Fibroblast of upper back skin (primary cell): ENCODE results near the gene CASR.
"Not testable (repeated sequence)": the region's sequence is repeated elsewhere in the genome, so short reads cannot be mapped to it uniquely, and the experiment has no call there.

Experiments used
- DNase-seq: peaks from one replicate; pipeline ENCODE4 v3.0.0-alpha.2; 2013

Gene CASR, protein sequence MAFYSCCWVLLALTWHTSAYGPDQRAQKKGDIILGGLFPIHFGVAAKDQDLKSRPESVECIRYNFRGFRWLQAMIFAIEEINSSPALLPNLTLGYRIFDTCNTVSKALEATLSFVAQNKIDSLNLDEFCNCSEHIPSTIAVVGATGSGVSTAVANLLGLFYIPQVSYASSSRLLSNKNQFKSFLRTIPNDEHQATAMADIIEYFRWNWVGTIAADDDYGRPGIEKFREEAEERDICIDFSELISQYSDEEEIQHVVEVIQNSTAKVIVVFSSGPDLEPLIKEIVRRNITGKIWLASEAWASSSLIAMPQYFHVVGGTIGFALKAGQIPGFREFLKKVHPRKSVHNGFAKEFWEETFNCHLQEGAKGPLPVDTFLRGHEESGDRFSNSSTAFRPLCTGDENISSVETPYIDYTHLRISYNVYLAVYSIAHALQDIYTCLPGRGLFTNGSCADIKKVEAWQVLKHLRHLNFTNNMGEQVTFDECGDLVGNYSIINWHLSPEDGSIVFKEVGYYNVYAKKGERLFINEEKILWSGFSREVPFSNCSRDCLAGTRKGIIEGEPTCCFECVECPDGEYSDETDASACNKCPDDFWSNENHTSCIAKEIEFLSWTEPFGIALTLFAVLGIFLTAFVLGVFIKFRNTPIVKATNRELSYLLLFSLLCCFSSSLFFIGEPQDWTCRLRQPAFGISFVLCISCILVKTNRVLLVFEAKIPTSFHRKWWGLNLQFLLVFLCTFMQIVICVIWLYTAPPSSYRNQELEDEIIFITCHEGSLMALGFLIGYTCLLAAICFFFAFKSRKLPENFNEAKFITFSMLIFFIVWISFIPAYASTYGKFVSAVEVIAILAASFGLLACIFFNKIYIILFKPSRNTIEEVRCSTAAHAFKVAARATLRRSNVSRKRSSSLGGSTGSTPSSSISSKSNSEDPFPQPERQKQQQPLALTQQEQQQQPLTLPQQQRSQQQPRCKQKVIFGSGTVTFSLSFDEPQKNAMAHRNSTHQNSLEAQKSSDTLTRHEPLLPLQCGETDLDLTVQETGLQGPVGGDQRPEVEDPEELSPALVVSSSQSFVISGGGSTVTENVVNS

DNA sequence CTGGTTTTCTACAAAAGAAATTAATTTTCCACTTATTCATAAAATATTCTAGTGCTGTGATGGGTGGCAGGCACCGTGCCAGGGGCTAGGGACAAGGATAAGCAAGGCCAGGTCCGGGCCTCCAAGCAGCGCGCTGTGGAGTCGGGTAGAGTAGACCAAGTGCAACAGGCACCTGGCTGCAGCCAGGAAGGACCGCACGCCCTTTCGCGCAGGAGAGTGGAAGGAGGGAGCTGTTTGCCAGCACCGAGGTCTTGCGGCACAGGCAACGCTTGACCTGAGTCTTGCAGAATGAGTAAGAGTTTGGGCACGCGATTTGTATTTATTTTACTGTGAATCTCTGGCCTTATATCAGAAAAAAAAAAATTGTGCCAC is at the start of gene CASR:
Gene CASR, plus strand, starts transcription at position 148 of the 372 bp plus-strand sequence. CDS start 70,522 bp downstream, outside the sequence.
- DNase-seq = no peak

DNA sequence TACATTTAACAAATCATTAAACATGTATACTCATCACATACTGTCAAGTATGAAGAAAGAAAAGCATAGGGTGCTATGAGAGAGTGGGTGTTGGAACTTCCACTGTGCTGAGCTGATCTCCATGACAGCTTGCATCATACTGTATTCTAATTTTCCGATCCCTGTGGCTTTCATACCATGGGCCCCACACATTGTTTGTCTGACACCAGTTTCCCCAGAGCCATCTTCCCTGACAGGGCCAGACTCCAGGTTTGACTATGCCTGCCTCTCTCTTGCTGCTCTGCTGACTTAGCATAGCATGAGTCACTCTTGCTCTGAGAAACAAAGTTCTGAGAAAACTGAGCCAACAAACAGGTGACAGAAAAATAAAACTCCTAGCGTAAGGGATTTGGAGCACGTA is 37.0 kb upstream of the CASR start:
- DNase-seq = no peak

DNA sequence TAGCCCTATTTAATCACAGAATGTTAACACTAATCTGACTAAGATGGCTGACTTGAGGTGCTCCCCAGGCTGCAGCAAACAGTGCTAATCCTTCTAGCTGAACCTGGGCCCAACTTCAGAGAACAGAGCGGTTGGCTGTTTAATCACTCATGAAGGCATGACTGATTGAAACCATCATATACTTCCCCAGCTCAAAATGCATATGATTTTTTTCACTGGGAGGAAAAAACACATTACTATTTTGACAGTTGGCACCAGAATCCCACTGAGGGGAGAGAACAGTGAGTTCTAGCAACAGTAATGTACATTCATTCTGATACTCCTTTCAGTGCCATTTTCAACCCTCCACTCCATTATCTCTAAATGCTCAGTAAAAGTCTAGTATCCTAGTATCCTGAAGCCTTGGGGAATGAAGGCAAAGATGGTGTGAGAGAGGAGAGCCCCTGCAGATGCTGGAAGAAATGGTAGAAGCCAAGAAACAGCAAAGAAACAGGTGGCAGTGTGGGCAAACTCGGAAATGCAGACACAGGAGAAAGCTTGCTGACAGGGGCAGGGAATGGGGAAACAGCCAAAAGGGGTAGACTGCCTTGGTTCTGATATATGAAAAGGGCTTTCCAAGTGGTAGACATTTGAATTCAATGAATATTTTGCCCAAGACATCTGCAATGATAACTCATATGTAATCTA is 34.4 kb upstream of the CASR start:
- DNase-seq = no peak

GRCh38 chr3:122151480-122151879 is 32.0 kb upstream of the CASR start:
- peak; percentile 1 for DNase-seq

DNA sequence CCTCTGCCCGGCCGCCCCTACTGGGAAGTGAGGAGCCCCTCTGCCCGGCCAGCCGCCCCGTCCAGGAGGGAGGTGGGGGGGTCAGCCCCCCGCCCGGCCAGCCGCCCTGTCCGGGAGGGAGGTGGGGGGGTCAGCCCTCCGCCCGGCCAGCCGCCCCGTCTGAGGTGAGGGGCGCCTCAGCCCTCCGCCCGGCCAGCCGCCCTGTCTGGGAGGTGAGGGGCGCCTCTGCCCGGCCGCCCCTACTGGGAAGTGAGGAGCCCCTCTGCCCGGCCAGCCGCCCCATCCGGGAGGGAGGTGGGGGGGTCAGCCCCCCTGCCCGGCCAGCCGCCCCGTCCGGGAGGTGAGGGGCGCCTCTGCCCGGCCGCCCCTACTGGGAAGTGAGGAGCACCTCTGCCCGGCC is 18.5 kb upstream of the CASR start:
- not testable (repeated sequence) for DNase-seq

DNA sequence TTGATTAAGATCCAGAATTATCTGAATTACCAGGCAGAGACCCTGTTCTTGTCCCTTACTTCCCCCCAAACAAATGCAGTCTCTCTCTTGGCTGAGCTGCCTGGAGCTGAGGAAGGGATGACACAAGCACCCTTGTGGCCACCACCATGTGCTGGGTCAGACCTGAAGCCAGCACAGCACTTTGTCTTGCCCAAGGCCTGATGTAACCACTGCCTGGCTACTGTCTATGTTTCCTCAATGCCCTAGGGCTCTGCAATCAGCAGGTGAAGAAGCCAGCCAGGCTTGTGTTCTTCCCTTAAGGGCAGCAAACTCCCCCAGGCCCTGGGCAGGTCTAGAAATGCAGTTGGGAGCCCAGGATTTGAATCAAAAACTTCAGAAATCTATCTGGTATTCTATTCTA is 15.8 kb upstream of the CASR start:
- DNase-seq = no peak

- no peak for DNase-seq
Measured at GRCh38 chr3:122168044-122168443, 15.4 kb upstream of the CASR start.

DNA sequence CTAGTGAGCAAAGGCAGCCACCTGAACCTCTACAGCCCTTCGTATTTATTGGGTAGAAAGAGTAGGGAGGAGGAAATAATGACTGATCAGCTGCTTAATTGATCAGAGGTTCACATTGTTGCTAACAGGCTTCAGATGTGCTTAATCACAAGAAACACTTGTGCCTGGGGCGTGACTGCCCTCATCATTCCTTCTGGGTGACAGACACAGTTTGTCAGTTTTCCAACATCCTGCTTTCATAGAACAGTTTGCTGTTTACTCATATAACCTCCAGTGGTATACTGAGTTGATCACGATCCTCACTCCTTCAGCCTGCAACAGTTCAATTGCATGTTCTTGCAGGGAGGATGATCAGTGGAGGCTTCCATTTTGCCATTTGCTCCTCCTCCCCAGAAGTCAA is 13.6 kb upstream of the CASR start:
- DNase-seq = no peak

DNA sequence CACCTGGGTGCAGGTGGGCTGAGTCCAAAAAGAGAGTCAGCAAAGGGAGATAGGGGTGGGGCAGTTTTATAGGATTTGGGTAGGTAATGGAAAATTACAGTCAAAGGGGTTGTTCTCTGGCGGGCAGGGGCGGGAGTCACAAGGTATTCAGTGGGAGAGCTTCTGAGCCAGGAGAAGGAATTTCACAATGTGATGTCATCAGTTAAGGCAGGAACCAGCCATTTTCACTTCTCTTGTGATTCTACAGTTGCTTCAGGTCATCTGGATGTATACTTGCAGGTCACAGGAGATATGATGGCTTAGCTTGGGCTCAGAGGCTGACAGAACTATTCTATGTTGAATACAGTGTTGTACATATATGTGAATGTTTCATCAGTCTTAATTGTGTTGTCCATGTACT is 12.1 kb upstream of the CASR start:
- DNase-seq = not testable (repeated sequence)

DNA sequence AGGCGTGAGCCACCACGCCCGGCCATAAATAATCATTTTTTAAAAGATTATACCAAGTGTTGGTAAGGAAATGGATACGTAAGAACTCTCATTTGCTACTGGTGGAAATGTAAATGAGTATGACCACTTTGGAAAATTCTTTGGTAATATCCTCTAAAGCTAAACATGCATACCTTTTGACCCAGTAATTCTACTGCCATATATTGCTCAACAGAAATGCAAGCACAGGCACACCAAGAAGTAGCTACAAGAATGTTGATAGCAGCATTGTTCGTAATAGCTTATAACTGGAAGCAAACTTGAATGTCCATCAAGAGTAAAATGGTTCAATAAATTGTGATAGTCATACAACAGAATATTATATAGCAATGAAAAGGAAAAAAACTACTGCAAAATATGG is 4.8 kb upstream of the CASR start:
- no peak for DNase-seq

GRCh38 chr3:122183893-122184590 is 574 bp downstream of the CASR start:
- DNase-seq = no peak

GRCh38 chr3:122184591-122184929 is 1.1 kb downstream of the CASR start:
- DNase-seq = no peak

DNA sequence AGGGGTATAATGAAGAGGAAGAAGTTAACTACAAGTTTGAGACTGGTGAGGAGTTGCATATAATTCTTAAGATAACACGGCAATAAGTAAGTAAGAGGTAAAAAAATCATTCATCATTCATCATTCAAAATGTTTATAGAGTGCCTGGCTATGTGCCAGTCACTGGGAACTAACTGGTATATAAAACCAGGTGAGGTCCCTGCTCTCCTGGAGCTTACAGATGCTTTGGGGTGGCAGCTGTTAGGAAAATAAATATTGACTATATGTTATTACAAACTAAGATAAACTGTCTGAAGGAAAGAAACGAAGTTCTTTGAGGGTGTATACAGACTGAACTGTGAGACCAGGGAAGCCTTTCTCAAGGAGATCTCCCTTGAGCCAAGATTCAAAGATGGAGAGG is 2.9 kb downstream of the CASR start:
- no peak for DNase-seq

DNA sequence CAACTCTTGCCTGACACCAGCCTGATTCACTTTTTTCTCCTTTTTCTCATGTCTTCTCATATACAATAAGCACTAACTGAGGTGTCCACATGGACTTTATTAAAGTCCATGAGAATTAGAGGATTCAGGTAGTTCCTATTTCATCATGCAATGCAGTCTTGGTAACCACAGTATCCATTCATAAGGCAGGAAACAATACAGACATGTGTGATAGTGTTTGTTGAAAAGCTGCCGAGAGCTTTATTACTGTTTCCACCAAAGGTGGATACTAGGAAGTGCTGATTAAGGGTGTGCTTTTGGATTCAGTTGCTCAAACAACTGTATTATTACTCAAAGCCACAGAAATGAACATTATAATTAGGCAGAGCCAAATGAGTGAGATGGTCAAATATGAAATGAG is 5.3 kb downstream of the CASR start:
- DNase-seq = no peak

- no peak for DNase-seq
Measured at GRCh38 chr3:122189357-122189756, 5.9 kb downstream of the CASR start.

- DNase-seq = no peak
Measured at GRCh38 chr3:122190525-122190924, 7.1 kb downstream of the CASR start.

GRCh38 chr3:122198966-122199365 is 15.5 kb downstream of the CASR start:
- no peak for DNase-seq

GRCh38 chr3:122199552-122199951 is 16.1 kb downstream of the CASR start:
- no peak for DNase-seq

DNA sequence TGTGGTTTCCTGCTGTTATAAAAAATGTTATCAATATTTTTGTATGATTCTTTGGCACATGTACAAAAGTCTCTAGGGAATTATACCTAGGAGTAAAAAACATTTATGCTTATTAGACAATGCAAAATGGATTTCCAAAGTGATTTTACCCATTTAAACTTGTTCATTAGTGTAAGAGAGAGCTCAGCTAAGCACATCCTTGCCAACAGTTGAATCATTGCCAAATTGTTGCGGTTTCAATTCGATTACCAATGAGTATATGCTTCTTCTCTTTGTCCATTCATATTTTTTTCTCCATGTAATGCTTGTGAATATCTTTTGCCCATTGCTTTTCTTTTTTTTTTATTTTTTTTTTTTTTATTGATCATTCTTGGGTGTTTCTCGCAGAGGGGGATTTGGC is 17.2 kb downstream of the CASR start:
- no peak for DNase-seq

DNA sequence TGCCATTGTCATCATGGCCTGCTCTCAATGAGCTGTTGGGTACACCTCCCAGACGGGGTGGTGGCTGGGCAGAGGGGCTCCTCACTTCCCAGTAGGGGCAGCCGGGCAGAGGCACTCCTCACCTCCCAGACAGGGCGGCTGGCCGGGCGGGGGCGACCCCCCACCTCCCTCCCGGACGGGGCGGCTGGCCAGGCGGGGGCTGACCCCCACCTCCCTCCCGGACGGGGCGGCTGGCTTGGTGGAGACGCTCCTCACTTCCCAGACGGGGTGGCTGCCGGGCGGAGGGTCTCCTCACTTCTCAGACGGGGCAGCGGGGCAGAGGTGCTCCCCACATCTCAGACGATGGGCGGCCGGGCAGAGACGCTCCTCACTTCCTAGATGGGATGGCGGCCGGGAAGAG is 18.0 kb downstream of the CASR start:
- DNase-seq = not testable (repeated sequence)

GRCh38 chr3:122208579-122208978 is 25.1 kb downstream of the CASR start:
- no peak for DNase-seq

GRCh38 chr3:122213650-122214049 is 30.2 kb downstream of the CASR start:
- no peak for DNase-seq

GRCh38 chr3:122214711-122215110 is 31.2 kb downstream of the CASR start:
- no peak for DNase-seq
